Liver (tissue), 9 donors: Measurements from ENCODE around the gene DRAXIN. TPM values are rescaled to one million over a fixed set of nuclear protein-coding genes. Genes with fewer than 3 reads are reported as not detected.
A peak's percentile ranks its signal among the peaks of the same experiment; 100 is the strongest.

ENCODE experiments used
- DNase-seq: peaks from one replicate; pipeline ENCODE4 v3.0.0-alpha.2; 2017; ENCODE audit warnings: low spot score
- H3K27ac ChIP-seq, 2 donors: one replicate each; pipeline ENCODE4 v1.7.0; 2013; ENCODE audit warnings: inconsistent platforms in 2 of 2, low read length in 2 of 2, control low read depth in 1 of 2, low read depth in 1 of 2, mild to moderate bottlenecking in 1 of 2
- H3K27me3 ChIP-seq, 4 donors: one replicate each; pipeline versions ENCODE4 v1.6.1 to v1.7.0; 2013; ENCODE audit warnings: low read length in 3 of 4, inconsistent platforms in 1 of 4, mild to moderate bottlenecking in 1 of 4, moderate library complexity in 1 of 4; ENCODE audit not compliant: control insufficient read depth in 4 of 4, insufficient read depth in 4 of 4
- H3K36me3 ChIP-seq, 4 donors: one replicate each; pipeline versions ENCODE4 v1.6.1 to v1.7.0; 2013; ENCODE audit warnings: low read length in 3 of 4, mild to moderate bottlenecking in 3 of 4, low read depth in 1 of 4, moderate library complexity in 1 of 4; ENCODE audit not compliant: control insufficient read depth in 4 of 4, insufficient read depth in 3 of 4
- H3K4me1 ChIP-seq, 4 donors: one replicate each; pipeline versions ENCODE4 v1.6.1 to v1.7.0; 2013; ENCODE audit warnings: low read length in 3 of 4, mild to moderate bottlenecking in 3 of 4, moderate library complexity in 1 of 4; ENCODE audit not compliant: control insufficient read depth in 4 of 4, insufficient read depth in 4 of 4
- H3K4me3 ChIP-seq, 3 donors: one replicate each; pipeline versions ENCODE4 v1.6.1 to v1.7.0; 2013; ENCODE audit warnings: low read length in 3 of 3, control low read depth in 1 of 3, low read depth in 1 of 3, mild to moderate bottlenecking in 1 of 3
- H3K9ac ChIP-seq, 2 donors: one replicate each; pipeline ENCODE4 v1.7.0; 2013; ENCODE audit warnings: low read length in 2 of 2, mild to moderate bottlenecking in 2 of 2, moderate library complexity in 2 of 2, control low read depth in 1 of 2, low read depth in 1 of 2
- H3K9me3 ChIP-seq, 4 donors: one replicate each; pipeline versions ENCODE4 v1.6.1 to v1.7.0; 2013; ENCODE audit warnings: low read length in 3 of 4; ENCODE audit not compliant: control insufficient read depth in 4 of 4
- FOXA2 ChIP-seq: IDR thresholded peaks from 2 replicates; pipeline ENCODE4 v1.6.1; 2016; ENCODE audit warnings: antibody characterized with exemption
- HNF4A ChIP-seq, 2 donors: conservative IDR thresholded peaks; 2 replicates each; pipeline ENCODE4 v1.6.1; 2016; ENCODE audit warnings: antibody characterized with exemption in 2 of 2, mild to moderate bottlenecking in 2 of 2
- HNF4G ChIP-seq: IDR thresholded peaks from 2 replicates; pipeline ENCODE4 v1.6.1; 2016; ENCODE audit warnings: antibody characterized with exemption
- JUND ChIP-seq, 2 donors: IDR thresholded peaks; 2 replicates each; pipeline ENCODE4 v1.6.1; 2016; ENCODE audit warnings: antibody characterized with exemption in 2 of 2
- NR2F2 ChIP-seq: IDR thresholded peaks from 2 replicates; pipeline ENCODE4 v1.6.1; 2016; ENCODE audit warnings: antibody characterized with exemption
- RAD21 ChIP-seq, 2 donors: IDR thresholded peaks; 2 replicates each; pipeline ENCODE4 v1.6.1; 2016; ENCODE audit warnings: antibody characterized with exemption in 2 of 2, mild to moderate bottlenecking in 2 of 2
- YY1 ChIP-seq: IDR thresholded peaks from 2 replicates; pipeline ENCODE4 v1.6.1; 2016; ENCODE audit warnings: antibody characterized with exemption, mild to moderate bottlenecking
- WGBS: extraction: QIAGEN DNeasy Blood & Tissue Kit; methylation state at CpG from one replicate; pipeline ENCODE4 v1.1.7; 2013; 5-methylcytosine and 5-hydroxymethylcytosine counted together
- polyA plus RNA-seq, 2 donors: library from polyadenylated mRNA; stranded (reverse) in 1 of 2; unstranded in 1 of 2; fragments of 200-250 nt in 1 of 2; fragments of >200 nt in 1 of 2; fragmentation: Nextera tagmentation in 1 of 2; extraction: Ambion mirVana in 1 of 2; gene quantifications; one replicate each; pipeline versions ENCODE4 v1.2.1 to v1.2.3, GENCODE V29; 2013 to 2015
- total RNA-seq, 2 donors: library from RNA; depleted of rRNA; stranded (reverse); fragments of >200 nt; gene quantifications; one replicate each; pipeline ENCODE4 v1.2.3, GENCODE V29; 2014
- TF ChIP-seq, protein P1 (sequence below): IDR thresholded peaks from 2 replicates; pipeline ENCODE4 v1.6.1; 2016; ENCODE audit warnings: antibody characterized with exemption, mild to moderate bottlenecking
- TF ChIP-seq, protein P2 (sequence below): IDR thresholded peaks from 2 replicates; pipeline ENCODE4 v1.6.1; 2016; ENCODE audit warnings: antibody characterized with exemption
- TF ChIP-seq, protein P3 (sequence below): fragments of 150-350 bp; IDR thresholded peaks from 2 replicates; pipeline ENCODE4 v1.5.1; 2017; ENCODE audit warnings: improper control_type of control experiment, low read depth, low read length; ENCODE audit not compliant: missing input control
- donor health status: healthy.
- donor health status: healthy.
- donor health status: healthy.
- donor health status: healthy.
- donor health status: healthy.

DRAXIN gene
- total and polyA plus RNA-seq, 4 donors, result under 0.01 to 0.01 TPM; not detected in 2

DNA sequence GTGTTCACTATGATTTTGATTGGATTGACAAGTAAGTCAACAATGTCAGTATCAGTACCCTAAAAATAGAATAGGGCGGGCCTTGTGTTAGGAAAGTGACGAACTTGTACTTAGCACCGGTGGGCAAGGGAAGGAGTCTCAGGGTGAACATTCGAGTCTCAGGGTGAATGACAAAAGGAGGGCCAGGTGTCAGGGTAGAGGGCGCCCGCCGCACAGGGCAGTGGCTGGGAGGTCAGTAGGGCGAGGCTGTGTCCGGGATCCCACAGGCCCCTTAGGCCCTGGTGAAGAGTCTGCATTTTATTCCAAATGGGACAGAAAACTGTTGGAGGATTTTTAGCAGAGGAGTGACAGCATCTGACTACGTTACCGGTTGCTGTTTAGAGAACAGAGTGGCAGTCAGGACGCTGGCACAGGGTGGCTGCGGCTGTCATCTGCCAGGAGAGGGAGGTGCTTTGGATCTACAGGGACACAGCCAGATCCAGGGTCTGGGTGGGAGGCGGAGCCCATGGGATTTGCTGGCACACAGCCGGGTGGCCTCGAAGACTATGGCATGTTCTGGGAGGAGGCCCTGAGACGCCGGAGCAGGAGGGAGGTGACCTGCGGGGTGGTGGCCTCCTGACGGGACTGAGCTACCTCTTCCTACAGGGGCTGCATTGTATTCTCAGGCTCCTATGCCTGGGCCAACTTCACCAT lies 55.4 kb downstream of the DRAXIN start (continued):
- TF ChIP-seq, protein P1, sequence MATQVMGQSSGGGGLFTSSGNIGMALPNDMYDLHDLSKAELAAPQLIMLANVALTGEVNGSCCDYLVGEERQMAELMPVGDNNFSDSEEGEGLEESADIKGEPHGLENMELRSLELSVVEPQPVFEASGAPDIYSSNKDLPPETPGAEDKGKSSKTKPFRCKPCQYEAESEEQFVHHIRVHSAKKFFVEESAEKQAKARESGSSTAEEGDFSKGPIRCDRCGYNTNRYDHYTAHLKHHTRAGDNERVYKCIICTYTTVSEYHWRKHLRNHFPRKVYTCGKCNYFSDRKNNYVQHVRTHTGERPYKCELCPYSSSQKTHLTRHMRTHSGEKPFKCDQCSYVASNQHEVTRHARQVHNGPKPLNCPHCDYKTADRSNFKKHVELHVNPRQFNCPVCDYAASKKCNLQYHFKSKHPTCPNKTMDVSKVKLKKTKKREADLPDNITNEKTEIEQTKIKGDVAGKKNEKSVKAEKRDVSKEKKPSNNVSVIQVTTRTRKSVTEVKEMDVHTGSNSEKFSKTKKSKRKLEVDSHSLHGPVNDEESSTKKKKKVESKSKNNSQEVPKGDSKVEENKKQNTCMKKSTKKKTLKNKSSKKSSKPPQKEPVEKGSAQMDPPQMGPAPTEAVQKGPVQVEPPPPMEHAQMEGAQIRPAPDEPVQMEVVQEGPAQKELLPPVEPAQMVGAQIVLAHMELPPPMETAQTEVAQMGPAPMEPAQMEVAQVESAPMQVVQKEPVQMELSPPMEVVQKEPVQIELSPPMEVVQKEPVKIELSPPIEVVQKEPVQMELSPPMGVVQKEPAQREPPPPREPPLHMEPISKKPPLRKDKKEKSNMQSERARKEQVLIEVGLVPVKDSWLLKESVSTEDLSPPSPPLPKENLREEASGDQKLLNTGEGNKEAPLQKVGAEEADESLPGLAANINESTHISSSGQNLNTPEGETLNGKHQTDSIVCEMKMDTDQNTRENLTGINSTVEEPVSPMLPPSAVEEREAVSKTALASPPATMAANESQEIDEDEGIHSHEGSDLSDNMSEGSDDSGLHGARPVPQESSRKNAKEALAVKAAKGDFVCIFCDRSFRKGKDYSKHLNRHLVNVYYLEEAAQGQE, result no peak
- TF ChIP-seq FOXA2 (no peak), HNF4A (conservative IDR thresholded peaks at IDR 0.05) (no peak)

DNA sequence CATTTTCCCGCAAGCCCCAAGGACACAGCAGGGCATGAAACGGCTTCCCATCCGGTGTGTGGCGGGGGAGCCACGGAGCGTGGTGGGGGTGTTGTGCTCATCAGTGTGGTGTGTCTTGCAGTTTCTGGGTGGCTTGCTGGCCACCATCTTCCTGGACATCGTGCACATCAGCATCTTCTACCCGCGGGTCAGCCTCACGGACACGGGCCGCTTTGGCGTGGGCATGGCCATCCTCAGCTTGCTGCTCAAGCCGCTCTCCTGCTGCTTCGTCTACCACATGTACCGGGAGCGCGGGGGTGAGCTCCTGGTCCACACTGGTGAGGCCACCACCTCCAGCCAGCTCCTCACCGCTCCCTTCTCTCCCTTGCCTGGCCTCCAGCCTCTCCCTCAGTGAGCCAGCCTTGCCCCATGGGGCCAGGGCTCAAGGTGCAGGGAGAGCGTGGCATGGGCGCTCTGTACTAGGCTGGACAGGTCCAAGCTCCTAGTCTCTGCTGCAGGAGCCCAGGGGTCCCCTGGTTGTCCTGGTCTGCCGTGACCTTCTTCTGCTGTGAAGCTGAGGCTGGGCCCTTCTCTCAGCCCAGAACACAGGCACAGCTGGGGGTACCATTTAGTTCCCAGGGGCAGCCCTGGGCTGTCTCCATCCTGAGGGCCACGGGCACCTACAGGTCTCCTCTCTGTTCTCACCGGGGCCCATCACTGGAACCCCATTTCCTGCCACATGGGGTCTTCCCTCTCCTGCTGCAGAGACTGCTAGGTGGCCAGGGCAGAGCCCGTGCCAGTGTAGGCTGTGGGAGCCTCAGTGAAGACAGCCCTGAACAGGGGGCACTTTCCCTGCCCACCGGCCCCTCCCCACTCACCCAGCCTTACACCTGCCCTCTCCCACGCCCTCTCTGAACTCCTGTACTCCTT lies 57.0 kb downstream of the DRAXIN start:
- TF ChIP-seq HNF4G, result no peak
- no peak overlapping the region for H3K27ac ChIP-seq
- WGBS, result 95% methylated on average over 27 of the region's 27 CpGs

DNA sequence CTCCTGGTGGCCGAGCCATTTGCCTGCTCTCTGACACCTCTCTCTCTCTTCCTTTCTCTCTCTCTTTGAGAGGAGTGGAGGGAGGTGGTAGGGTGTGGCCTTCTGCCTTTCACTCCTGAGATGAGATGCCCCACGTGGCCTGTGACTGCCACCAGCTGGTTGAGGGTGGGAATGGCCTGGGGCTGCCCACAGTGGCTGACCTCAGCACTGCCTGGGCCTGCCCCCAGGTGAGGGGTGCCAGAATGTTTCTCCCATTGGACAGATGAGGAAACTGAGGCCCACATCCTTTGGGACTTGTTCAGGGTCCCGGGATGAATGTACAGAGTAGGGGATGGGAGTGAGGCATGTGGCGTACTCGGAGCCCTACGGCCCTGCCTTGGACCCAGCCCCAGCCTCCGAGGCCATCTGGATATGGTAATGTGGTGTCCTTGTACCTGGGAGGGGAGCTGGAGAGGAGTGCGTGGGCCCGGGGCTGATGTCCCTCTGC lies 57.7 kb downstream of the DRAXIN start:
- Histone ChIP-seq H3K9me3 (no peaks in the 10 kb centered on the region), H3K27me3 (no peaks in the 10 kb centered on the region), H3K4me1 (no peaks in the 10 kb centered on the region), H3K9ac (no peak overlapping the region), H3K27ac (no peak overlapping the region), H3K36me3 (peaks cover 0 to 37% (median 6%) of the 10 kb centered on the region in 4 donors), H3K4me3 (no peak overlapping the region)
- TF ChIP-seq, protein P1, result no peak
- TF ChIP-seq FOXA2 (no peak), RAD21 (IDR thresholded peaks at IDR 0.05) (peak; percentile 52 to 67), YY1 (no peak), NR2F2 (no peak), JUND (IDR thresholded peaks at IDR 0.05) (no peak), HNF4A (conservative IDR thresholded peaks at IDR 0.05) (no peak)
- TF ChIP-seq, protein P2, sequence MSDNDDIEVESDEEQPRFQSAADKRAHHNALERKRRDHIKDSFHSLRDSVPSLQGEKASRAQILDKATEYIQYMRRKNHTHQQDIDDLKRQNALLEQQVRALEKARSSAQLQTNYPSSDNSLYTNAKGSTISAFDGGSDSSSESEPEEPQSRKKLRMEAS, result no peak
- TF ChIP-seq, protein P3, sequence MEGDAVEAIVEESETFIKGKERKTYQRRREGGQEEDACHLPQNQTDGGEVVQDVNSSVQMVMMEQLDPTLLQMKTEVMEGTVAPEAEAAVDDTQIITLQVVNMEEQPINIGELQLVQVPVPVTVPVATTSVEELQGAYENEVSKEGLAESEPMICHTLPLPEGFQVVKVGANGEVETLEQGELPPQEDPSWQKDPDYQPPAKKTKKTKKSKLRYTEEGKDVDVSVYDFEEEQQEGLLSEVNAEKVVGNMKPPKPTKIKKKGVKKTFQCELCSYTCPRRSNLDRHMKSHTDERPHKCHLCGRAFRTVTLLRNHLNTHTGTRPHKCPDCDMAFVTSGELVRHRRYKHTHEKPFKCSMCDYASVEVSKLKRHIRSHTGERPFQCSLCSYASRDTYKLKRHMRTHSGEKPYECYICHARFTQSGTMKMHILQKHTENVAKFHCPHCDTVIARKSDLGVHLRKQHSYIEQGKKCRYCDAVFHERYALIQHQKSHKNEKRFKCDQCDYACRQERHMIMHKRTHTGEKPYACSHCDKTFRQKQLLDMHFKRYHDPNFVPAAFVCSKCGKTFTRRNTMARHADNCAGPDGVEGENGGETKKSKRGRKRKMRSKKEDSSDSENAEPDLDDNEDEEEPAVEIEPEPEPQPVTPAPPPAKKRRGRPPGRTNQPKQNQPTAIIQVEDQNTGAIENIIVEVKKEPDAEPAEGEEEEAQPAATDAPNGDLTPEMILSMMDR, result peak; percentile 54
- DNase-seq, result peak; percentile 52
- WGBS, result 81% methylated on average over 9 of the region's 9 CpGs

More for the DNA sequence above, 57.0 kb downstream of the DRAXIN start:
- H3K9ac ChIP-seq, result no peak overlapping the region
- no peaks in the 10 kb centered on the region for H3K9me3 ChIP-seq
- no peaks in the 10 kb centered on the region for H3K27me3 ChIP-seq
- no peaks in the 10 kb centered on the region for H3K4me1 ChIP-seq
- DNase-seq, result no peak
- H3K4me3 ChIP-seq, result no peak overlapping the region
- H3K36me3 ChIP-seq, result peaks cover 0 to 37% (median 6%) of the 10 kb centered on the region in 4 donors
